ENCODE measurements around the gene RAB14.
"Not testable (repeated sequence)": the region's sequence is repeated elsewhere in the genome, so short reads cannot be mapped to it uniquely, and the experiment has no call there.

Gene RAB14

GRCh38 chr9:121169094-121169601, 32.5 kb downstream of the RAB14 start:
- in situ Hi-C loops (cut with HindIII; ENCODE audit: low sequenced_read_pairs) = no loop called here

GRCh38 chr9:121168052-121168451, 33.6 kb downstream of the RAB14 start:
- in situ Hi-C loops (cut with HindIII; ENCODE audit: low sequenced_read_pairs) = no loop called here

- in situ Hi-C loops (cut with HindIII; ENCODE audit: low sequenced_read_pairs) = no loop called here
Observed at GRCh38 chr9:121160025-121160424, 41.6 kb downstream of the RAB14 start.

- in situ Hi-C loops (cut with HindIII; ENCODE audit: low sequenced_read_pairs) = no loop called here
Observed at GRCh38 chr9:121157939-121158338, 43.7 kb downstream of the RAB14 start.

GRCh38 chr9:121156263-121156731, 45.4 kb downstream of the RAB14 start:
- in situ Hi-C loops (cut with HindIII; ENCODE audit: low sequenced_read_pairs) = no loop called here

GRCh38 chr9:121154782-121155181, 46.9 kb downstream of the RAB14 start:
- in situ Hi-C loops (cut with HindIII; ENCODE audit: low sequenced_read_pairs) = no loop called here

GRCh38 chr9:121153642-121154041, 48.0 kb downstream of the RAB14 start:
- in situ Hi-C loops (cut with HindIII; ENCODE audit: low sequenced_read_pairs) = no loop called here

GRCh38 chr9:121150188-121150587, 51.5 kb downstream of the RAB14 start:
- in situ Hi-C loops (cut with HindIII; ENCODE audit: low sequenced_read_pairs) = no loop called here

GRCh38 chr9:121144482-121144881, 57.2 kb downstream of the RAB14 start:
- in situ Hi-C loops (cut with HindIII; ENCODE audit: low sequenced_read_pairs) = no loop called here

GRCh38 chr9:121143771-121144170, 57.9 kb downstream of the RAB14 start:
- in situ Hi-C loops (cut with HindIII; ENCODE audit: low sequenced_read_pairs) = no loop called here

- in situ Hi-C loops (cut with HindIII; ENCODE audit: low sequenced_read_pairs) = no loop called here
Observed at GRCh38 chr9:121141706-121142105, 60.0 kb downstream of the RAB14 start.

GRCh38 chr9:121141306-121141705, 60.4 kb downstream of the RAB14 start:
- in situ Hi-C loops (cut with HindIII; ENCODE audit: low sequenced_read_pairs) = no loop called here

GRCh38 chr9:121140162-121140561, 61.5 kb downstream of the RAB14 start:
- in situ Hi-C loops (cut with HindIII; ENCODE audit: low sequenced_read_pairs) = no loop called here

GRCh38 chr9:121138973-121139372, 62.7 kb downstream of the RAB14 start:
- in situ Hi-C loops (cut with HindIII; ENCODE audit: low sequenced_read_pairs) = no loop called here

- in situ Hi-C loops (cut with HindIII; ENCODE audit: low sequenced_read_pairs) = no loop called here
Observed at GRCh38 chr9:121138561-121138960, 63.1 kb downstream of the RAB14 start.

- in situ Hi-C loops (cut with HindIII; ENCODE audit: low sequenced_read_pairs) = no loop called here
Observed at GRCh38 chr9:121135642-121136041, 66.0 kb downstream of the RAB14 start.

- in situ Hi-C loops (cut with HindIII; ENCODE audit: low sequenced_read_pairs) = no loop called here
Observed at GRCh38 chr9:121133104-121133816, 68.4 kb downstream of the RAB14 start.

- in situ Hi-C loops (cut with HindIII; ENCODE audit: low sequenced_read_pairs) = not testable (repeated sequence)
Observed at GRCh38 chr9:121129384-121129783, 72.3 kb downstream of the RAB14 start.

Measured in endothelial cell of hepatic sinusoid (primary cell).